ENCODE results near the gene MGST3.

- TF ChIP-seq POLR2AphosphoS5 (IDR thresholded peaks at IDR 0.05), result no peak
- TF ChIP-seq CTCF (IDR thresholded peaks at IDR 0.05 in 8 of 11, conservative IDR thresholded peaks at IDR 0.05 in 3 of 11), result no peak
Observed at GRCh38 chr1:165666152-165666825, 35.3 kb downstream of the MGST3 start.

Data from spleen (tissue), 7 donors.